IPS-NIHi11 (cell line): ENCODE data around the gene LPP.

ENCODE experiments used
- DNase-seq: peaks from one replicate; pipeline ENCODE4 v3.0.0; 2012; ENCODE audit warnings: mixed read lengths, low spot score

LPP gene

DNA sequence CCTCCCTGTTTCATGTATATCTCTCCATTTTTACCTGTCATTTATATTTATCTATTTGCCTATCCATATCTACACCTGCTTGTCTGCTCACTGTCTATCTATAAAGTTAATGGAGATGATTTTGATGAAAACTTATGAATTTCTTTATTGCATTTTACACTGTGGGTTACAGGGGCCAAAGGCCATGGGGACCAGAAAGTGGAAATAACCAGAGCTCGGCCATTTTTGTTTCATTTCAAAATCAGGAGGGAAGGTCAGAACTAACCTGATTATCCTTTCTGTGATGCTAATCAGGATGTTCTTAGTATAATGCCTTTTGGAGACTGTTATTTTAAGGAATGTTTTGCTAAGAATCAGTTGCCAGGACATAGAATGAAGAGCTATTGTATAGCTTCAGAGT, 147.2 kb downstream of the LPP start:
- DNase-seq: no peak

DNA sequence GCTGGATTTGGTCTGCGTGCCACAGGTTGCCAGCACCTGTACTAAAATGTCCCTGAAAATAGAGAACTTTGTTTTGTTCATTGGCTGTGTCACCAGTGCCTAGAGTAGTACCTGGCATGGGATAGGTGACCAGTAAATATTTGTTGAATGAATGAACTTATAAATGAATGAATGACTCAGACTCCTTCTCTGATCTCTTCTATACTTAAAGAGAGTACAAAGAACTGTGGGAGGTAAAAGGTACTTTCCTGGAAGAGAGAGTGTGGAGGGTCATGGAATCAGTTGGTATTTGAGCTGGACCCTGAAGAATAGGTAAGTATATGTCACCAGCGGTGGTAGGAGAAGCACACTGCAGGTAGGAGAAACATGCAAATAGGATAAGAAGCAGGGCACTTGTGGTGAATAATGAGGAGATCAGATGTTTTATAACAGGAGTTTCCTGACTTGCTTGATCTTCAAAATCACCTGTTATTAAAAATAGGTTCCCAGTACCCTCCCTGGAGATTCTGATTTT, 149.4 kb downstream of the LPP start:
- DNase-seq: no peak

DNA sequence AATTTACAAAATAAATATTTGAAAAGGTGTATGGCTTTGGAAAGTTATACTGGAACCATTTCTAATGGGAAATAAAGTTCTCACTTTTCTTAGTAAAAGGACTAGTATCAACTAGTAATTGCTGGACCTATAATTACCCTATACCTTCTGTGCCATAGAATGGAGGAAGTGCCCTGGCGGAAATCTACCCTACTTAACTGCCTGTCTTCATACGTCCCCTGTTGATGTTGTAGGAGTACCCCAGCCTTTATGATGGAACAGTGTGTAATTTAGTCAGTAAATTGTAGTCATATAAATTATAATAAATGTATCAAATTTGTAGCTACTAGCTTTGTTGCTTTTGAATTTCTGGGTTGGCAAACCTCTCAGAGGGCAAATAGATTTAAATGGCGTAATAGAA, 149.9 kb downstream of the LPP start:
- no peak for DNase-seq

DNA sequence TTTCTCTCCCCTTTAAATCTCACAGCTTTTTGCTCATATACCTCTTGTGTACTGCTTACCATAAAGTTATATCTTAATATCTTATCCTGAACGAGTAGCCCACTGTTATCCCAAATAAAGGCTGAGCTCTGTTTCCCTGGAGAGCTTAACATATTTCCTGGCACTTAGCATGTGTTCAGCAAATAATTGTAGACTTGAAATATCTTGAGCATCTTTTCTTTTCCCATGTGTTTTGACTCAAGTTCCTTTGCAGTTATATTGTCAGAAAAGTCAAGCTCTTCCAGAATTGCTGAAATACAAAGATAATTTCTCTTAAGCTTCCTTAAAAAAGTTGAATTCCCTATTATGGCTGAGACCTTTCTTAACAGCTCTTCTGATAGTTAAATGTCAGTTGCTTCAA, 150.5 kb downstream of the LPP start:
- no peak for DNase-seq

DNA sequence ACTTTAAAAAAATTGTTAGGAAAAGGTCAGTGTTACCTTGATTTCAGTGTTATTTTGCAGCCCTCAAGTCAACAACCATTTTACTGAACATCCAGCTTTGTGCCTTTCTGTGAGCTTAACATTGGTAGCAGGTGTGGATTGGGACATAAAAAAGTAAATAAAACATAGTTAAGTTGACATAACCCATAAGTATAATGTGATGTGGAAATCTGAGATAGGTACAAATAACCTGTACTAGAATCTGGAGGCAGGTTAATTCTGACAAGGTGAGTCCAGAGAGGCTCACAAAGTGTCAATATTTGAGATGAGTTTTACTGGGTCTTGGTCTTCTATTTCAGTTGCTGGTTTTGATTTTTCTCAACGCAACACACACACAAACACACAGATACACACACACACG, 151.3 kb downstream of the LPP start:
- no peak for DNase-seq

DNA sequence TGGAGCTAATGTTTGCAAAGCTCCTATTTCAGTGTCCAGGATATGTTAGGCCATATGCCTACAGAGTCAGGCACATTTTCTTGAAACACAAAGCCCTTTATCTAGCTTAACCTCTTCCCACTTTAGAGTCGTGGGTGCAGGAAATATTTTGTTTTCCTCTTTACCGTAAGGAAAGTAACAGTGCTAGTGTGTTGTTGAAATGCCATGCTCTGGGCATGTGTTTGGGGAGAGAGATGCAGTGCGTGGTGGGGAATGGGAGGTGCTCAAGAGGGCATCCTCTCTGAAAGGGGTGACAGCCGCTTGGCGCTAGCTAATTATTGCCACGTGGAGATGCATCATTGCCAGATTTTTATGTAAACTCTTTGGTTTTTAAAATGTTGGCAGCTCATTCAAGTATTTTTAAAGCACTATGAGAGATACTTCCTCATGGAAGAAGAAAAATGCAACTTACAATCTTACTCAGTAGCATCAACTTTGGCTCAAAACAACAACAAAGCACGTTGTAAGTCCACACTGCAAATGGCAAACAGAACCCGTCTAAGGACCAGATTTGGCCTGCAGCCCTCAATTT, 152.6 kb downstream of the LPP start:
- DNase-seq: no peak

DNA sequence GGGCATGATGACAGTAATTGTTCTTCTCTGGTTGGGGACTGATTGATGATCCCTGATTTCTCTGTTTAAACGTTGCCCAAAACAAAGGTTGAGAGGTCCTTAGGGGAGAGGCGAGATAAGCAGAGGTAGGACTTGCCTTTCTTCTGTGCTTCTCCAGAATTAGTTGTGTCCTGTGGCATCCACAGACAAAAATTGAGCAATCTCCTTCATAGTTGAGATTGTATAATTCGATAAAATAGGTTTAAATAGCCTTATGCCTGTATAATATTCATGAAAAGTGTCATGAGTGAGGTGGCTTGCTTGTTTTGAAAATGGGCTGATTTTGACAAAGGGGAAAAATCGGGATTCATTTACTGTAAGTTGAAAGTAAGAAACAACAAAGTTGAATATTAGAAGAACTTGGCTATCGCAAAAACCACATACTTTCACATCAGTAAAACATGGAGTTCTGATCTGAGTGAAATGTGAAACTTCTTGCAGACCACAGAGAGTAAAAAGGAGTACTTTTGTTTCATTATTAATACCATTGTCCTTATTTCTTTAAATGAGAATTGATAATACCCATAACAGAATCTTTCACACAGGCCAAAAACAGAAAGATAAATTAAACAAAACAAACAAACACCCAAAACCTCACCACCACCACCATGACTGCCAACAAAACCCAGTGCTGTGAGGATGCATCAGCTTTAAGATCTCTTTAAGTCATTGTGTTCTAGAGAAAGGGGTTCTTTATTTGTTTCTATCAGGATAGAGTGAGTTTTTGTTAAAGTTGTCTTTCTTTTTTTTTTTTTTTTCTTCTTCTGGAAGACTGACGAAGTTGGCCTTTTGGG, 155.7 kb downstream of the LPP start:
- DNase-seq: no peak

DNA sequence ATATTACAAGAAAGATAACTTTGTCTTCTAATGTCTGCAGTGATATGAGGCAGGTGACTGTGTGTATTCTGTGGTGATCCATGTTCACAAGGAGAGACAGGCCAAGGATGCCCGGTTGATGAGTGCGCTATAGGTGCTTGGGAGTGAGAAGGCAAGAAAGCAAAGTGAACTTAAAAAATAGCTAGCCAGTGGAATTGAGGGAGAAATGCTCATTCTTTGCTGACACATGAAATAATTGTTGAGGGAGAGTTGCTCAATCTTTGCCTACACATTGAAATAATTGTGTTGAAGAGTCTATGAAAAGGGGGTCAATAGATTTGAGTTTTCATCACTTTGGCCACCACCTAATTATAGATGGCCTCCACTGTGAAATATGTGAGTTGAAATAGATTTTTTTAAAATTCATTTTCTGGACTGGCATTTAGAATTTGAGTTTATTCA, 156.3 kb downstream of the LPP start:
- DNase-seq: no peak

DNA sequence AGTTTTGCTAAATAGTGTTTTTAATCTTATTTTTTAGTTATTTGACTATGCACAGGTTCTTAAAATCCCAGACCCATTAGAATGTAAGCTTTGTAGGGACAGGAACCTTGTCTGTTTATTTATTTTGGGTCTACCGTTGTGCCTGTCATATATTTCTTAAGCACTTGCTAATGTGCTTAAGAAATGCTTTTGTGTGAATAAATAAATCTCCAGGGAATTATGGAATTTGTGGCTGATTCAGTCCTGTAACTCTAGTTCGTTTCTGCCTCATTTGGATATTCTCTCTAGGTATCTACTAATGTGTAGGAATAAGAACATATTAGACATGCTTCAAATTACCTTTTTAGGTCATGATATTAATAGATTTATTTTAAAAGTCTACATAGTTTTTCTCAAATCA, 161.6 kb downstream of the LPP start:
- no peak for DNase-seq

DNA sequence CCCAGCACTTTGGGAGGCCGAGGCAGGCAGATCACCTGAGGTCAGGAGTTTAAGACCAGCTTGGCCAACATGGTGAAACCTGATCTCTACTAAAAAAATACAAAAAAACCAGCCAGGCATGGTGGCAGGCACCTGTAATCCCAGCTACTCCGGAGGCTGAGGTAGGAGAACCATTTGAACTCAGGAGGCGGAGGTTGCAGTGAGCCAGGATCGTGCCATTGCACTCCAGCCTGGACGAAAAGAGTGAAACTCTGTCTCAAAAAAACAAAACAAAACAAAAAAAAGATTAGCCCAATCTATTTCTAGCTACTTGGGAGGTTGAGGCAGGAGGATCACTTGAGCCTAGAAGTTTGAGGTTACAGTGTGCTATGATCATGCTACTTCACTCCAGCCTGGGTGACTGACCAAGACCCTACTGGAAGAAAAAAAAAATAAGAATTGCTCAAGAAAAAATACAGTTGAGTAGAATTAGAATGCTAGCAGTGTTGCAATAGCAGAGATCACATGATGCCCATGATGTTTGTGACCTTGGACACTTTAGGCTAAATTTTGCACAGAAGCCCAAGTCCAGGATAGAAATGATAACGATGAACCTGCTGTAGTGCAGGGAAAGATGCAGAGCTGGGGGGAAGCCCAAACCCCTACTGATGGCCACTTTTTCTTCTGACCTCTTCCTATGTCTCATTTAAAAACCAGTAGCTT, 162.2 kb downstream of the LPP start:
- DNase-seq: no peak

DNA sequence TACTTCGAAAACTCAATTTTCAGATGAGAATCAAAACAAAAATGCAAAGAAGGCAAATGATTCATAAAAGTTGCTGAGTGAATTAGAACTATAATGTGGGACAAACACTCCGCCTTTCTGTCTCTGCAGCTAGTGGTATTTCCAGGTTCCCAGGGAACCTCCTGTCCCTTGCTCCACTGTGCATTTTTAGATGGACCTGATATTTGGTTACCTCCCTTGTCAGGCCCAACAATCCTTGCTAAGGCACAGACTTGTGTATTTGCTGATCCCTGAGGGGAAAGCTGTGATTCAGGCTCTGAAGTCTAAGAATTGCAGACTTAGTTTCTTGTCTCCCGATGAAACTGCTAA, 162.7 kb downstream of the LPP start:
- no peak for DNase-seq

DNA sequence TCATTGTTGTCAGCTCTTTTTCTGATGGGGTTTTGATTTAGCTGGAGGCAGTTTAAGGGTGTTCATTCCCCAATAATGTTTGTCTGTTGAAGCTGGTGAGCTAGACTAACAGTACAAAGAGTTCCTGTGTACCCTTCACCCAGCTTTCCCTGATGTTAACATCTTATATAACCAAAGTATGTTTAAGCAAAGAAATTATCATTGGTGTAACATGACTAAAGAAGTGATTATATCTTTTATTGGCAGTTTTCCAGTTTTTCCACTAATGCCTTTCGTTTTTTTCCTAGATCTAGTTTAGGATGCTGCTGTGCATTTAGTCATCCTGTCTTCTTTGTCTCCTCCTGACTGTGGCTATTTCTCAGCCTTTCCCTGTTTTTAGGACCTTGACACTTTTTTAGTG, 165.6 kb downstream of the LPP start:
- DNase-seq: no peak

DNA sequence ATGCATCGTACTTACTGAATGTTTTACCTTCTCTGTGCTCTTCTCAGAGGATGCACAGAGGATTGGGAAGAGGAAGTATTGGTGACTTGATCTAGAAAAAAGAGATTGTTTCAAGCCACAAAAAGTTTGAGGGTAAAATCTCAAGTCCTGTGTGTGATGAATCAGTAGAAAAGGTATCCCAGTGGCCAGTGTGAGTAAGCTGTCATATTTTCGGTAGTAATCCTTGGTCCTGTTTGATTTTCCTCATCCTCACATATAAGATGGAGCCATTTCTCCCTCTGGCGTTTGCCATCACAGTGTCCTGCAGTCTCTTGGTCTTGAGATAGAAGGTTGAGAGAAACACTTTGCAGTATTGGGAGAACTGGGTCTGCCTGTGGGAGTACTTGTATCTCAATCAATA, 166.8 kb downstream of the LPP start:
- no peak for DNase-seq

DNA sequence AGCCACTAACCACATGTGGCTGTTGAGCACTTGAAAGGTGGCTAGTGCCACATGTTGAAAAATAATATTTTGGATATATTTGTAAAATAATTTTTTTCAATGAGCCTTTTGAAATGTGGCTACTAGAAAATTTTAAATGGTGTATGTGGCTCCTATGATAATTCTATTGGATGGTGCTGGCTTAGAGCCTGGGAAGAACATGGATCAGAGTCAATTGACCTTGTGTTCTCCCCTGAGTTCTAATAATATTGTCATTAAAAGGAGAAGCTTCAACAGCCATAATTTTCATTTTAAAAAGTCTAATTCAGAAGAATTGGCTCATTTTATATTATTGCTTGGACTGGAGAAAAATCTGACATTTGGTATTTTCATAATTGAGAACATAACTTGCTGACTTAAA, 167.3 kb downstream of the LPP start:
- DNase-seq: no peak

DNA sequence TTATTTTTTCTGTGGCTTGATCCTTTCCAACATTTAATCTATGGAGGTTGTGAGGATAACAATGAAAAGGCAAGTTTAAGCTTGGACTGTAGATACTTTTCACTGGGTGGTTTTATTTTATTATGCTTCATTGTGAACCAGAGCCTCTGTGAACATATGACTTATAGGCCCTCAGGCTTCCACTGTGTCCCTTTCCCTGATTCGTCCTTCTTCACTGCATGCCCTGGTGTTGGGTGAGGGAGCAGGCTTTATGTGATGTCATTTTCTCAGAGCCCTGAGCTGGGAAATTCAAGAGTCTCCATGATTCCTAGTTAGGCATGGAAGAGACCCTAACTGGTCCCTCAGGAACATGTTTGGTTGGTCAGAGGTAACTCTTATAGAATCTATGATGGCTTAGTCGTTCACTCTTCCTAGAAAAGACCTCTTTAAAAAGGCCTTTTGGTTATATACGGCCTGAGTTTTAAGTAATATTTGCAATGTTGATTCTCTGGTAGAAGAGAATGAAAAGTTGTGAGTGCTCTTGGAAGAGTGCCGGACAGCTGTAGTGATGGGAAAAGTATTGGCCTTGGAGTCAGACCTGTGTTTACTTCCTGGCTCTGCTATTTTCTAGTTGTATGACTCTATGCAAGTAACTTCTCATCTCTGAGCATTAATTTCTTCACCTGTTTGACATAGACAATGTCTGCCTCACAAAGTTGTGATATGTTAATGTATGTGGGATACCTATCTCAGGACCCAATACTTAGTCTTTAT, 168.4 kb downstream of the LPP start:
- no peak for DNase-seq

DNA sequence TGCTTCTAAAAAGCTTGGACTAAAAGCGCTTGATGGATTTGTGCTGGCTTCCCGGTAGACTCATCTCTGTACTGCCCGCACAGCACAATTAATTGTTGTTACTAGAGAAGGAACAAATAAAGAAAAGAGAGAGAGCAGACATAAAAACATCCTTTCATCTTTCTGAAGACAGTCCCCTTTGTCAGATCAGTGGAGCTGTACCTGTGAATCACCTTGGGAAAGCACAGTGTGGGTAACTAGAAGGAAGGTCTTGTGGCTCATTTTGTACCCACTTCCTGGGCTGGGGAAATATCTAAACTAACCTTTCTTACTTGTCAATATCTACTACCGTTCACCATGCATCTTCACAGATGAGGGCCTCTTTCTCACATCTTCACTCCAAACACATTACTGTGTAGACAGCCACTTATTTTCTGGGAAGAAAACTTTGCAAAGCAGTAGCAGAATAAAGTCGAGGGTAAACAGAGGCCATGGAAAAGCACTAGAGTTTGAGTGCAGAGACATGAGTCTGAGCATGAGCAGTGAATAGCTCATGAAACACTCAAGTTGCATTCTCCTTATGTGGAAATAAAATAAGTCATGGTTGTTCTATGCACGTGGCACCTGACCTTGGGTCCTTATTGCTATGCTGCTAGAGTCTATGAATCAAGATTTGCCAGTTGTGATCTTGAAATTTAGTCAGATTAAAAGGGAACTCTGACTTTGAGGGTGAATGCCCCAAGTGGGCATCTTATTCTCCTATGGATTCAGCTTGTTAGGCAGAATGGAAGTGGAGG, 169.3 kb downstream of the LPP start:
- DNase-seq: no peak

DNA sequence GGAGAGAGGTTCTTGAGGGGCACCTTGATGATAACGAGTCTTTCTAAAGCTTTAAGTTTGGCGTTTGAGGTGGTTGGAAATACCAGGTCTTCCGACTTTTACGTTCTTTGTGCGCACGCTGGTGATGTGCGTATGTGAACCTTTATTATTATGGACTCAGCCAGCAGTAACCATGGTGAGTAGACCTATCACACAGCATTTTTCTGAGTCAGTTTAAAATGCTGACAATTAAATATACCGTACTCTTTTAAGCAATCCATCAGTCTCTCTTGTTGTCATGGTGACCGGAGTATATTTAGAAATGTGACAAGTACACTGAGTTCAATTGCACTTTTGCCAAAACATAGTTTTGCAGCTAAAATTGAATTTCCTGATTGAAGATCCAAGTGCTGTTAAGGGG, 172.2 kb downstream of the LPP start:
- no peak for DNase-seq

DNA sequence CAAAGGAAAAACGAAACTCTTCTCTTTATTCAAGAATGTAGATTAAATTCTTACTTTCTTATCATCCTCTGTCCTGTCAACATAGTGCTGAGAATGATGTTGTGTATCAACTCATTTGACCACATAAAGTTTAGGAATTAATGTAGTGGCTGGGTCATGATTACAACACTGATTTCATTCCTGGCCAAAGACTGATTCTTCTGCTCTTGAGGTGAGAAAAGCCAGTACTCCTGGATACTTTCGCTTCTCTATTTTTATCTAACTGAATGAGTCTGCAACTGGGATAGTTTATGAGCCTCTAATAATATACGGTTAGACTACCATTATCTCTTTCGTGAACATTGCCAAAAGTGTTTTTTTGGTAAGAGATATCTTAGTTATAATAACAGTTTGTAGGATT, 173.0 kb downstream of the LPP start:
- no peak for DNase-seq

DNA sequence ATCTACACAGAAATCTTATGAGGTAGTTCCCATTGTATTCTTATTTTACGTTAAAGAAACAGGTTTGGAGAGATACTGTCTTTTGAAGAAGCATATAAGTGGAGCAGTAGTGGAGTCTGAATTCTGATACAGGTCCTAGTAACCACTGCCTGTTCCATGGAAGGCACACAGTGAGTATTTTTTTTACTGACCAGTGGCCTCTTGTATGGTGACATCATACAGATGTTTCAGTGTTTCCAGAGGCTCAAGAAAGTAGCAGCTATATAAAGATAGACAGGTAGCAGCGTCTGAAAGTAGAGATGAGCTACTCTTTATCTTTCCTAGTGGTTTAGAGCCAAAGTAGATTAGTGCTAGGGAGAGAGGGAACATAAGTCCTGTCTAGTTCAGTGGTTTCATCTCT, 173.5 kb downstream of the LPP start:
- DNase-seq: no peak

DNA sequence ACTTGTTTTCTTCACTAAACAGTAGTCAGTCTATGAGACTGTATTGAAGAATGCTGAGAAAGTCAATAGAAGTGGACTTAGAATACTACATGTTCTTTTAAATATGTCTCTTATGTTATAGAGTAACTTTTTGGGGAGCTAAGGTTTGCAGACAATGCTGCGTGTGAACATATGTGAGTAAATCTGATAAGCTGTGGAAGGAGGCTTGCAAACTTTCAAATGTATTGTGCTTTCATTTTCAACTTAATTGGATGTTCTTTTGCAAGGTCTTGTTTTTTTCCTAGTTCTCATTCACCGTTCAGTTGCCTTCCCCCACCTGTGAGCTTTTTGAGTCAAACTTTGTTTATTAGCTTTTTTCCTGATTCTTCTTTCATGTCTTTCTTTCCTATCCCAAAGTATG, 176.2 kb downstream of the LPP start:
- DNase-seq: no peak

DNA sequence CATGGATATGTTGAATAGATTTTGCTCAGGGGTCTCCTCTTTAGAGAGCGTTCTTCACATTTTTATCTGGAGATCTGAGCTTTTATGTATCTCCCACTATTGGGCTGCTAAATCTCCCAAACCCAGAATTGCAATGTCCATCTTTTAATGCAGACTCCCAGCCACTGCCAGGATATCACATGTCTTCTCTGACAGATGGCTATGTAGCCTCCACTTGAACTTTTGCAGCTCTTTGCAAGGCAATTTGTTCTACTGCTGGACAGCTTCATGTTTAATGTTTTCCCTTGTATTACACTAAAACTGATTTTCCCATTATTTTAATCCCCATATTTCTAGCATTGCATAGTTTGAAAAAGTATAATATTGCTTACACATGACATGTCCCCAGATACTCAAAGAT, 177.2 kb downstream of the LPP start:
- no peak for DNase-seq

DNA sequence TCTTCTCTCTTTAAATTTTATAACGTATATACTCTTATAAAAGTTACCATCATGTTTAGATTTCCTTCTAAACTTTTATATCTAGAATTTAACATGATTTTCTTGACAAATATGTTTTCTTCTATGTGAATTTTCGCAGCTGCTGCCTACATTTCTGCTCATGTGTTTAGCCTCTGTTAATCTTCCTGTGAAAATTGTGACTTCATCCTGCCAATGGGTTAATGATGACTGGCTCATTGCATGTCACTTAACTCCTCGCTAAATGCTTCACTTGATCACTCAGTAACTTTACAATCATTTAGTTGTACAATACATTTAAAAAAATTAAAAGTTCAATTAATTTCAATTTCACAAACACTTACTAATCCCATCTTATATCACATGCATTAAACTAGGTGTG, 178.1 kb downstream of the LPP start:
- no peak for DNase-seq
